NCI-H1694 (cell line): ENCODE results near the gene CD9.

ENCODE experiments used
- DNase-seq: peaks from one replicate; lab custom pipeline; 2025; lab: John Stamatoyannopoulos, UW

Gene CD9

GRCh38 chr12:6241495-6241894 is 41.3 kb downstream of the CD9 start:
- no peak for DNase-seq

- no peak for DNase-seq
These were observed 49.4 kb downstream of the CD9 start for GRCh38 chr12:6249580-6249979.

- no peak for DNase-seq
These were observed 50.1 kb downstream of the CD9 start for GRCh38 chr12:6250343-6250742.

GRCh38 chr12:6253278-6253677 is 53.1 kb downstream of the CD9 start:
- no peak for DNase-seq

GRCh38 chr12:6254491-6254890 is 54.3 kb downstream of the CD9 start:
- no peak for DNase-seq

- no peak for DNase-seq
These were observed 56.8 kb downstream of the CD9 start for GRCh38 chr12:6257007-6257406.

- DNase-seq = no peak
These were observed 62.0 kb downstream of the CD9 start for GRCh38 chr12:6262211-6262610.

- DNase-seq = no peak
These were observed 62.4 kb downstream of the CD9 start for GRCh38 chr12:6262623-6263022.

GRCh38 chr12:6263931-6264330 is 63.7 kb downstream of the CD9 start:
- DNase-seq = no peak

- no peak for DNase-seq
These were observed 64.3 kb downstream of the CD9 start for GRCh38 chr12:6264402-6265037.

GRCh38 chr12:6265038-6265405 is 64.8 kb downstream of the CD9 start:
- DNase-seq = no peak

GRCh38 chr12:6266541-6266966 is 66.4 kb downstream of the CD9 start:
- no peak for DNase-seq

GRCh38 chr12:6266971-6267721 is 66.9 kb downstream of the CD9 start:
- DNase-seq = no peak

GRCh38 chr12:6268484-6269157 is 68.4 kb downstream of the CD9 start:
- no peak for DNase-seq

GRCh38 chr12:6269986-6270385 is 69.8 kb downstream of the CD9 start:
- DNase-seq = no peak

- DNase-seq = no peak
These were observed 71.1 kb downstream of the CD9 start for GRCh38 chr12:6271281-6271680.

- no peak for DNase-seq
These were observed 72.4 kb downstream of the CD9 start for GRCh38 chr12:6272300-6273204.

GRCh38 chr12:6273205-6273540 is 73.0 kb downstream of the CD9 start:
- no peak for DNase-seq

GRCh38 chr12:6273541-6274230 is 73.5 kb downstream of the CD9 start:
- DNase-seq = no peak

- no peak for DNase-seq
These were observed 74.3 kb downstream of the CD9 start for GRCh38 chr12:6274231-6275221.
